Common myeloid progenitor, CD34-positive (primary cell): ENCODE data around the gene STRADA.

Experiments
- CTCF ChIA-PET: fragments of 350-600 bp; sonication (Branson Sonifier 250); formaldehyde crosslinking; loops from one replicate; lab custom pipeline; 2021; ENCODE audit warnings: antibody characterized with exemption; lab: Charles Lee
- POLR2A ChIA-PET: fragments of 350-600 bp; sonication (Branson Sonifier 250); formaldehyde crosslinking; loops from one replicate; lab custom pipeline; 2021; ENCODE audit warnings: antibody characterized with exemption; lab: Charles Lee
- DNase-seq, 3 donors: peaks; one replicate each; pipeline versions ENCODE4 v3.0.0 to v3.0.0-alpha.2; 2013
- H3K27ac ChIP-seq, 2 experiments: 1 replicate in 1 of 2; 2 replicates in 1 of 2; pipeline ENCODE4 v1.7.0; 2013; ENCODE audit warnings: inconsistent platforms in 2 of 2, low read length in 2 of 2, mild to moderate bottlenecking in 2 of 2, low read depth in 1 of 2, moderate library complexity in 1 of 2; ENCODE audit not compliant: severe bottlenecking in 2 of 2, insufficient read depth in 1 of 2, poor library complexity in 1 of 2
- H3K27me3 ChIP-seq, 5 experiments: replicated peaks in 2 of 5; 1 replicate in 3 of 5; 2 replicates in 2 of 5; pipeline versions ENCODE4 v1.6.1 to v1.7.0; 2013; ENCODE audit warnings: low read length in 4 of 5, mild to moderate bottlenecking in 2 of 5, moderate library complexity in 2 of 5, inconsistent platforms in 1 of 5; ENCODE audit not compliant: insufficient read depth in 5 of 5, control insufficient read depth in 4 of 5
- H3K36me3 ChIP-seq, 4 experiments: 1 replicate in 2 of 4; 2 replicates in 2 of 4; pipeline versions ENCODE4 v1.6.1 to v1.7.0; 2013; ENCODE audit warnings: low read length in 3 of 4, control low read depth in 1 of 4, mild to moderate bottlenecking in 1 of 4; ENCODE audit not compliant: control insufficient read depth in 4 of 4, insufficient read depth in 4 of 4
- H3K4me1 ChIP-seq, 4 experiments: 1 replicate in 3 of 4; 2 replicates in 1 of 4; pipeline versions ENCODE4 v1.6.1 to v1.7.1; 2013; ENCODE audit warnings: low read length in 3 of 4, mild to moderate bottlenecking in 3 of 4, control low read depth in 1 of 4, inconsistent platforms in 1 of 4, moderate library complexity in 1 of 4; ENCODE audit not compliant: control insufficient read depth in 4 of 4, insufficient read depth in 4 of 4; ENCODE audit errors: control extremely low read depth in 1 of 4
- H3K4me3 ChIP-seq, 7 experiments: 1 replicate in 4 of 7; 2 replicates in 3 of 7; pipeline versions ENCODE4 v1.5.1 to v1.7.0; 2013; ENCODE audit warnings: mild to moderate bottlenecking in 7 of 7, low read length in 6 of 7, moderate library complexity in 6 of 7, inconsistent platforms in 2 of 7, low read depth in 2 of 7, control low read depth in 1 of 7; ENCODE audit not compliant: insufficient read depth in 4 of 7, control insufficient read depth in 1 of 7; ENCODE audit errors: extremely low read depth in 1 of 7
- H3K9me3 ChIP-seq, 5 experiments: 1 replicate in 4 of 5; 2 replicates in 1 of 5; pipeline versions ENCODE4 v1.6.1 to v1.7.1; 2013; ENCODE audit warnings: low read length in 4 of 5, mild to moderate bottlenecking in 2 of 5, inconsistent platforms in 1 of 5, low read depth in 1 of 5, moderate library complexity in 1 of 5; ENCODE audit not compliant: control insufficient read depth in 4 of 5, insufficient read depth in 2 of 5; ENCODE audit errors: control extremely low read depth in 1 of 5
- WGBS: methylation state at CpG from one replicate; pipeline ENCODE4 v1.1.5; 2013; ENCODE audit not compliant: insufficient coverage; 5-methylcytosine and 5-hydroxymethylcytosine counted together

The STRADA gene

DNA sequence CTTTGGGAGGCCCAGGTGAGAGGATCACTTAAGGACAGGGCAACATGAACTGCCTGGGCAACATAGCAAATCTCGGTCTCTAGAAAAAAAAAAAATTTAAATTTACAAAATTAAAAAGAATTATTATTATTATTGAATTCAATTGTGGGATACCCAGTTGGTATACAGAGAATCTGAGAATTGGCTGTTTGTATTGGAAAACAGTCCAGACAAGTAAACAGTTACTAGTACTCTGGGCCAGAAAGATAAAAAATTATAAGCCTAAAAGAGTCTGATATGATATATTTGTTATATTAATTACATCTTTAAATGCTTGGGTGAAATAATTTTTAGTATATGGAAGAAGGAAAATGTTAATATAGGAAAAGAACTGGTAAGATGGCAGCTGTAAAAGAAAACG lies 16.8 kb upstream of the STRADA start:
- WGBS: no CpG with 5 or more reads among the region's 2 CpGs
- peaks cover 13 to 26% (median 19%) of the 10 kb centered on the region in 4 experiments for H3K4me1 ChIP-seq
- ChIA-PET CTCF (no interaction called here), POLR2A (no interaction called here)
- peaks cover 26 to 66% (median 46%) of the 10 kb centered on the region in 4 experiments for H3K36me3 ChIP-seq
- no peaks in the 10 kb centered on the region for H3K27me3 ChIP-seq
- H3K27ac ChIP-seq: no peak overlapping the region
- no peak overlapping the region for H3K4me3 ChIP-seq
- H3K9me3 ChIP-seq: no peaks in the 10 kb centered on the region
- no peak for DNase-seq

DNA sequence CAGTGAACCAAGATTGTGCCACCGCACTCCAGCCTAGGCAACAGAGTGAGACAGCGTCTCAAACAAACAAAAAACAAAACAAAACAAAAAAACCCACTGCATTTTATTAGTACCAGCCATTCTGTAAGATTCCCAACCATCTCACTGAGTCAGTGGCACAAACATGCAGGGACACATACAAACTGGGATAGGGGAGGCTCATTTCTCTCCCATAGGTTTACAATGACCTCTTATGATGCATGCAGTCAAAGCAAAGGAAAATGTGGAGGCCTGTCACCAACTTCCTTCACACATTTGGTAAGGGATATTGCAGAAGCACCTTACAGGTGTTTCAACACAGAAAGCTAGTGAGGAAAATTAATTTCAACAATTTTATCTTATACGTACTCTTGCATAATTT lies 12.4 kb upstream of the STRADA start:
- Histone ChIP-seq H3K4me1 (peaks cover 7 to 27% (median 26%) of the 10 kb centered on the region in 4 experiments), H3K9me3 (no peaks in the 10 kb centered on the region), H3K4me3 (no peak overlapping the region), H3K27me3 (no peaks in the 10 kb centered on the region), H3K36me3 (peaks cover 22 to 65% (median 36%) of the 10 kb centered on the region in 4 experiments), H3K27ac (no peak overlapping the region)
- POLR2A ChIA-PET: no interaction called here
- 100% methylated on average over 2 of the region's 3 CpGs for WGBS
- CTCF ChIA-PET: interaction anchor here (0.9 kb wide), 1 partner anchor 19 kb away, joined by 4 read pairs; the partner anchor contains the start of genes CCDC47 and DDX42
- DNase-seq: no peak

DNA sequence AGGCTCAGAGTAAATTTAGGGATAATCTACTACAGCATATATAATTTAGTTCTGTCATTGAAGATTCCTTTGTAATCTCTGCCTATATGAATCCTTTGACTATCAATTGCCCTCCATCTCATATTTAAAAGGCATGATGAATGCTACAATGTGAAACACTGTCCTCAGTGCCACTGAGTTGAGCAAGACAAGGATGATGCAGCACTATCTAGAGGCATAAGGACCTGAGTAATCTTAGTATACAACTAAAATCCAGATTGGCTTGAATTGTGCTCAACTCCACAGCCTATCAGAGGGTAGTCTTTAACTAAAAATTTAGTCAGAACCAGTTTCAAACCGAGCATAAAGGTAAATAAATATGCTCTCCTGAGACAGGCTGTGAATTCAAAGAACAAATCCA lies 11.6 kb upstream of the STRADA start:
- 100% methylated on average over 1 of the region's 1 CpG for WGBS
- ChIA-PET CTCF (interaction anchor here (1.0 to 1.5 kb wide), 3 partner anchors 10 to 51 kb away, joined by 3 to 7 read pairs (median 3); no protein-coding TSS in a partner anchor), POLR2A (interaction anchor here (1.0 to 1.2 kb wide), 2 partner anchors 8 to 11 kb away, joined by 3 read pairs; no protein-coding TSS in a partner anchor)
- Histone ChIP-seq H3K27ac (no peak overlapping the region), H3K4me3 (no peak overlapping the region), H3K36me3 (peaks cover 19 to 60% (median 37%) of the 10 kb centered on the region in 4 experiments), H3K4me1 (peaks cover 7 to 27% (median 26%) of the 10 kb centered on the region in 4 experiments), H3K9me3 (no peaks in the 10 kb centered on the region), H3K27me3 (no peaks in the 10 kb centered on the region)
- peak in 2 of 3 donors; percentile 26 for DNase-seq

DNA sequence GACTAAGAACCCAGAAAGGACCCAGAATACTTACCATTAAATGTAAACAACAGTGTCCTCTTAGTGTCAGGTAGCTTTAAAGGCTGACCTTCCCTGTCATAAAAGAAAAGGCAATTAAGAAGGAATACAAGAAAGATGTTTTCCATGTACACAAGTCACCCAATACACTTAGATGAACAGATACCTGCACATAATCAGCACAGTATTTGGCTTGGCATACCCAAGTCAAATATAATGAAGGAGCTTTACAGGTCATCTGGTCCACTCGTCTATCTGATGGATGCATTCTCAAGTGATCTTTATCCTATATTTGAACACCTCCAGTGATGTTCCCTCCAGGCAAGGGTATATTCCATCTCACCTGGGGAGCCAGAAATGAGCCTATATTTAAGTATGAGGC lies 11.1 kb upstream of the STRADA start:
- Histone ChIP-seq H3K9me3 (no peaks in the 10 kb centered on the region), H3K4me1 (peaks cover 7 to 26% (median 24%) of the 10 kb centered on the region in 4 experiments), H3K27me3 (no peaks in the 10 kb centered on the region), H3K4me3 (no peak overlapping the region), H3K36me3 (peaks cover 16 to 57% (median 37%) of the 10 kb centered on the region in 4 experiments), H3K27ac (no peak overlapping the region)
- no peak for DNase-seq
- CTCF ChIA-PET: interaction anchor here (1.0 to 1.6 kb wide), 4 partner anchors 10 to 51 kb away, joined by 3 to 7 read pairs (median 3); no protein-coding TSS in a partner anchor
- 100% methylated on average over 1 of the region's 1 CpG for WGBS
- POLR2A ChIA-PET: interaction anchor here (1.0 to 1.2 kb wide), 2 partner anchors 9 to 10 kb away, joined by 3 read pairs; no protein-coding TSS in a partner anchor

DNA sequence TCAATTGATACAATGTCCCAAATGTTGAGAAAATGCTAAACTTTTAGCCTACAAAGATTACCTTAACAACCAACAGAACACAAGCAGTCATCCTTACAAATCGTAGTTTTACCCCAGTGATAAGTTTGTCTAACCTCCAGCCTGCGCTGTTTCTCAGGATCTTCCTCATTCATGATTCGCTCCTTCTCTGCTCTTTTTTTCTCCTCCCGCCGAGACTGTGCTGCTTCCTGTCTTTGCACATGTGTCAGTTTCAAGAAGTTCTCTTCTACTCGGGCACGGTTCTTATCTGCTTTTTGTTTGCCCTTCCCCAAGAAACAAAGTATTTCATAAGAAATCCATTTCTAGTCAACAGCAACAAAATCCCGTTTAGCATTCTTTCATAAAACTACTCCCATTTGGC lies 10.2 kb upstream of the STRADA start:
- no peaks in the 10 kb centered on the region for H3K27me3 ChIP-seq
- DNase-seq: peak; percentile 70 to 88 (median 85)
- peak overlapping the region in 6 of 7 experiments; percentile 31 to 67 (median 50) for H3K4me3 ChIP-seq
- no peaks in the 10 kb centered on the region for H3K9me3 ChIP-seq
- ChIA-PET CTCF (interaction anchor here (0.6 to 1.6 kb wide), 4 partner anchors 9 to 87 kb away, joined by 3 to 5 read pairs (median 3); no protein-coding TSS in a partner anchor), POLR2A (no interaction called here)
- WGBS: 0% methylated on average over 8 of the region's 8 CpGs
- H3K4me1 ChIP-seq: peaks cover 4 to 26% (median 21%) of the 10 kb centered on the region in 4 experiments
- peak overlapping the region in 1 of 2 experiments; percentile 63 for H3K27ac ChIP-seq
- peaks cover 14 to 57% (median 37%) of the 10 kb centered on the region in 4 experiments for H3K36me3 ChIP-seq

DNA sequence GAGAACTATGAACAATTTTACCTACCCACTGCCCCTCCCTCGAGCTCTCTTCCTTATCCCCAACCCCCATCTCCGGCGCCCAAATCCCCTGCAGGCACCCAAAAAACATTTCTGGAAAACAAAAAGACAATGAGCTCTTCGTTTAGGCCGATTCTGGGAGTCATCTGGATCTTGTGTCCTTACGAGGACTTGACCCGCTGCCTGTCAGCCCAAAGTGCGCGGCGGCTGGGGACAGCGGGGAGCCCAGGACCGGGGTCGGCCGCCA lies 524 bp downstream of the STRADA start:
- WGBS: 0% methylated on average over 13 of the region's 14 CpGs
- H3K4me3 ChIP-seq: peak overlapping the region; percentile 80 to 95 (median 87)
- no peaks in the 10 kb centered on the region for H3K27me3 ChIP-seq
- CTCF ChIA-PET: interaction anchor here (1.5 kb wide), 1 partner anchor 9 kb away, joined by 5 read pairs; no protein-coding TSS in a partner anchor
- POLR2A ChIA-PET: interaction anchor here (1.0 to 1.8 kb wide), 2 partner anchors 24 to 41 kb away, joined by 3 to 6 read pairs; partner anchors contain the start of gene LIMD2
- peaks cover 3 to 8% (median 5%) of the 10 kb centered on the region in 4 experiments for H3K36me3 ChIP-seq
- no peak for DNase-seq
- peak overlapping the region; percentile 80 to 93 for H3K27ac ChIP-seq
- H3K4me1 ChIP-seq: peaks cover 5 to 19% (median 18%) of the 10 kb centered on the region in 4 experiments
- no peaks in the 10 kb centered on the region for H3K9me3 ChIP-seq
